HG02759 (cell line): ENCODE data around the gene C14orf180.

Source experiments
- ATAC-seq: cut with Tn5 transposase; IDR thresholded peaks from one replicate; pipeline ENCODE4 v1.9.1; 2021; ENCODE audit warnings: mild to moderate bottlenecking, moderate library complexity; ENCODE audit not compliant: unreplicated experiment

Gene C14orf180

DNA sequence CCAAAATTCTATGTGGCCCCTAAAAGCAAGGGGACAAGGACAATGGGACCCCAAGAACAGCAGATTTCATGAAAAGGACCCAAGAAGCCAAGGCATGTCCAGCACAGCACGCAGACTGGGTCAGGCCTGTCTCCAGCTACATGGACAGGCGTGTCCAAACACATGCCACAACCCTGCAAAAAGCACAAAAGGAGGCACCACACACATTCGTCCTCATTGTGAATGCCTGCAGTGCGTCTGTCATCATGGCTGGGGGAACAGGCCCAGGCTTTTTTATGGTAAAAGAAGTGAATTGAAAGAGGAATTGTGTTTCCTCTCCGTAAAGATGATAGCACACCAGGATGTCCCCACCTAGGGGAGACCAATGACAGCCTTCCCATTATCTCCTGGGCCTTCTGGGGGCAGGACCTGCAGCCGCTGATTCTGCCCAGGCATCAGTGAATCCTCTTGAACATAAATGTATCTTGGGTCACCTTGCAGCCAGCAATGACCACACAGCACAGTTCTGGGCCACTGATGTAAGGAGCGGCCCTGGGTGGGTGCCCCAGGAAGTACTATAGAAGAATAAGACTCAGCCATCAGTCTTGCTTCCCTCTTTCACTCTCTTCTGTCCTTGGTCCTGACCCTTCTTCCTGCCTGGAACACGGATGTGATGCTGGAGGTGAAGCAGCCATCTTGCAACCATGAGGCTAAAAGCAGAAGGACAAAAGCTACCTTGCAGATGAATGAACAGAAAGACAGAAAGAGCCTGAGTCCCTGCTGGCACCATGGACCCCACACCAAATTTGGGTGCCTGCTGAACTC, 29.8 kb upstream of the C14orf180 start:
- ATAC-seq: no peak

DNA sequence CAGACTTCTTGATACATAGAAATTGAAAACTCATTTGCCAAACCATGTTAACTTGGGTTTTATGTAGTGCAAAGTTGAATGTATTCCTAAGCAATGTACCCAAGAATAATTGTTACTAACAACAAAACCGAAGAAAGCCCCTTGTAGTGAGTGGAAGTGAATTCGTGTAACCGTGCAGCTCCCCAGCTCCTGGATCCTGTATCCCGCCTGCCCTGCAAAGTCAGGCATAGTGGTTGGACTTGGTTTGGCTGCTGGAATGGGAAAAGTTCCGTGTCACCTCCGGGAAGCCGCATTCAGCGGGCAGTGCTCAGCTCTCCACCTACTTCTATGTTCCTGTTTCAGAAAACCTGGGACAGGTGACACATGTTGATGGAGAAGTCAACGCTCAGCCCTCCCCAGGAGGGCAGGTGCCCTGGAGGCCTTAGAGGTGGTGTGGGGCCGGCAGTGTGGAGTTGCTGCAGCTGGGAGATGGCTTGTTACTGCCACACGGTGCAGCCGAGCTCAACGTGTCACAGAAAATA, 29.2 kb upstream of the C14orf180 start:
- no peak for ATAC-seq

DNA sequence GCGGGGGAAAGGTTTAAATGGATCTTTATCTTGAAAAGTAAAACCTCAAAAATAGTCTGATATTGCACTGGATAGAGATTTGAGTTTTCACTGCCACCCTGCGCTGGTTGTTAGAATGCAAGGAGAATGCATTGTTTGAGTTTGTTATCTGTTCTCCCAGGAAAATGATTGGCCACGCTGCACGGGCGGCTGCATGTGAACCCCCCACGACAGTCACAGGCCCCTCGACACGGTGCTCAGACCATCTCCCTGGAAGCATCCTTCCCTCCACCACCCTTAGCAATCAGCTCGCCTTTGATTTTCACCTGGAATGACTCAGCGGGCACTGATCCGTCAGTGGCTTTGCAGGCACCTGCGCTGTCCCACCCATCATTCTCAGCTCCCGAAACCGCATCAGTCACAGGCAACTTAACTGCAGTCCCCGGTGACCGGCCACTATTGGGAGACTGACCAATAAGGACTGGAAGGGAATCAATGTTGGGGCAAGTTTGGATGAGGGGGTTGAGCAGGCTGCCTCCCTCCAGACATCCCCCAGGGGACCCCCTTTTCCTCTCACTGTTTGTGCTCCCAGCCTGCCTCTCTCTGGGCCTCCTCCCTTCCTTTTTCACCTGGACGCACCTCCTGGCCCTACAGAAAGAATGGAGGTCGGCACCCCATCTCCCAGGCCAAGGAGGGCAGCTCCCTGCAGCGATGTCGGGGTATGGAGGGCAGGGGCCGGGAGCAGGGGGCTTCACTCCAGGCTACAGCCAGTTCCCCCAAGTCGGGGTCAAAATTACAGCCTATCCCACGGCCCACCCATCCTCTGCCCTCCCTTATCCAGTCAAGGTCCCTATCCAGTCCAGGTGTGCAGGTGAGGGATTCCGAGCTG, 28.5 kb upstream of the C14orf180 start:
- no peak for ATAC-seq

- ATAC-seq: no peak
Observed at GRCh38 chr14:104551851-104552737, 27.5 kb upstream of the C14orf180 start.

DNA sequence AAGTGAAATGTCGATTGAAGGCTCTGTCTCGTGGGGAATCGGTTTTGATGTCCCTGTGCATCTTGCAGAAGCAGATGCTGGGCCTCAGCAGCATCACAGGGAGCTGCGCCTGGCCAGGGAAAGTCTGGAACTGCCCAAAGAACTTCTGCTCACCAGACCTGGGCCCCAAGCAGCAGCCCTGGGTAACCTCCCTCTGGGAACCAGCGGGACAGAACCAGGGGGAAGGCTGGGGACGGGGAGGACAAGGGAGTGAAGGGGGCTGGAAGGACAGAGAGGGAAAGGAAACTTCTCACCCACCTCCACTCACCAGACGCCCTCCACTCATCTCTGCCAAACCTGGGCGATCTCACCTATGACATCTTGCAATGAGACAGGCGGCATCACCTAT, 26.8 kb upstream of the C14orf180 start:
- ATAC-seq: no peak

DNA sequence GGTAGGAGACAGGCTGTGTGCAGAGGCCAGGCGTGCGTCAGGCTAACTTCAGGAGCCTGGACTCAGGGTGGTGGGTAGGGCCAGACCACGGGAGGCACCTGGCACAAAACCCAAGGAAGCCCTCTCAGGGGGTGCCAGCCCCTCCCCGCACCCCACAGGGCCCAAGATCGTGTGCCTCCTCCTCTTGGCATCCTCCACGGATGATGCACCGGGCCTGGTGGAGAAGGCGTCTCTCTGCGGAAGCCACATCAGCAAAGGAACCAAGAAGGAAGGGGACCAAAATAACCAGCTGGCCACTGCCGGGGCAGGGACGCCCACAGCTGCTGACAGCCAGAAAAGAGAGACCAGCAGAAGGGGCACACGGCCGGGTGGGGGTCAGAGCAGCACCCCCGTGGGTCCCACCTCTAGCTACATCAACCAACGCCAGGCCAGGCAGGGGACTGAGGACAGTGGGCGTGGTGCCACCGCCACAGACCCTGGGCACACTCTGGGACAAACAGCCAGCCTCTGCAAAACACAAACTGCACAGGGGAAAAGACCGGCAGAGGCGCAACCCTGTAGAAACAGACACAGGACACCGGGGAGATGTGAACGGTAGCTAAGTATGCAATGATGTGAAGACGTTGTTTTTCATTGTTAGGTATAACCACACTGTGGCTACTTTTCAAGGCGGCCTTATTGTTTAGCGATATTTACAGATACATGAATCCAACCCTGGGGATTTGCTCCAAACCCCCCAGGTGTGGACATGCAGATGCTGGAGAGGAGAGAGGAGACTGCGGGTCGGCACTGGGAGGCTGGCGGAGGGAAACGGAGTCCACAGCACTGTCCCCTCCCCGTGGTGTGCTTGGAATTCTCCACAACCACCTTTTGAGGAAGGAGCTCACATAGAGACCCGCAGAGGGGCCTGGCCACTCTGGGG, 26.1 kb upstream of the C14orf180 start:
- no peak for ATAC-seq

DNA sequence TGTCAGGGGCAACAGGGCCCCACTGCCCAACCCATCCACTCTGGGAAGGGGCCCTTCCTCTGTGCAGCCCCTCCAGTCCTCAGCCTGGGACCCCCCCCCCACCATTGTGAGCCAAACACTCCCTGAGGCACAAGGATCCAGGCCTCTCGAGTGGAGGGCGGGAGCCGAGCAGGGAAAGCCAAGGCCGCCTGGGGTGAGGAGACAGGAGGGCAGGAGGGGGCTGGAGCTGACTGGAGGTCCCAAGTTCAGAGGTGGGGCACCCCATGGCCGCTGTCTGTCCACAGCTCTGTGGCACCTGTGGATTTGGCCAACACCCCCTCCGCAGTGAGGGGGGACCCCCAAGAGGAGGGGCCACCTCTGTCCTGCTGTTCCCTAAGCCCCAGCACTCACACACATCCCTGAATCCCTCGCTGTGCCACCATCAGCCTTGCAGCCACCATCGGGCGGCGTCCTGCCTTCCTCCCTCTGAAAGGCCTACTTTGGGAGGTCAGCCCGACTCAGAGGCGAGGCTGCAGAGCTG, 25.4 kb upstream of the C14orf180 start:
- no peak for ATAC-seq

DNA sequence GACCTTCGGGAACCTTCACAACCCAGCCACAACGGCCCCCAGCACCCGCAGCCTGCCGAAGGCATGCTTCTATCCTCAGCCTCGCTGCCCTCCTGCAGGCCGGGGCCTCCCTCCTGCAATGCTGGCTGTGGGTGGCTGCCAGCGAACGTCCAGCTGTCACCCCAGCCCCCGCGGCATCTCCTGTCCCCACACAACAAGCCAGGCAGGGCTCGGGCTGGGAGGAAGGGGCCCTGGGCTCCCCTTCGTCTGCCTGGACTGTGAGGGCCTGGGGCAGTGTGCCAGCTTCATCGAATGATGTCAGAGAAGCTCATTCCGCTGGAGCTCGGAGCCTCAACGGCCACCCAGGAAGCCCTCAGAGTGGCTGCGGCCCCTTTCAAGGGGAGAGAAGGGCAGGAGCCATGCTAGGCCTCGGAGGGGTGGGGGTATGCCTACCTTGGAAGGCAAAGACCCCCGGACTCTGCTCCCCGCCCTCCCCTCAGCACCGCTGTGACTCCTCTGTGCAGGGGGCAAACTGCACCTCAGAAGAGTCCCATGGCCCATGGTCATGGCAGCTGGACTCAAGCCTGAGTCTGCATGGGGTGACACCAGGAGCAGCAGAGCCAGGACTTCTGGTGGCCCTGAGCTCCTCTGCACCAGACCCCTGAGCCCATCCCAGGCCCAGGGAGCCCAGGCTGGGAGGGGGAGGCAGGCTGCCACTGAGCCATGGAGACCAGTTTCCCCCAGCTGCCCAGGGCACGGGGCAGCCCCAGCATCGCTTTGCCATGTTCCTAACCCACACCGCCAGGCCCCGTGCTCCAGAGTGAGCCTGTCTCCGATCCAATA, 24.7 kb upstream of the C14orf180 start:
- ATAC-seq: no peak

GRCh38 chr14:104555430-104556255, 23.9 kb upstream of the C14orf180 start:
- ATAC-seq: no peak

DNA sequence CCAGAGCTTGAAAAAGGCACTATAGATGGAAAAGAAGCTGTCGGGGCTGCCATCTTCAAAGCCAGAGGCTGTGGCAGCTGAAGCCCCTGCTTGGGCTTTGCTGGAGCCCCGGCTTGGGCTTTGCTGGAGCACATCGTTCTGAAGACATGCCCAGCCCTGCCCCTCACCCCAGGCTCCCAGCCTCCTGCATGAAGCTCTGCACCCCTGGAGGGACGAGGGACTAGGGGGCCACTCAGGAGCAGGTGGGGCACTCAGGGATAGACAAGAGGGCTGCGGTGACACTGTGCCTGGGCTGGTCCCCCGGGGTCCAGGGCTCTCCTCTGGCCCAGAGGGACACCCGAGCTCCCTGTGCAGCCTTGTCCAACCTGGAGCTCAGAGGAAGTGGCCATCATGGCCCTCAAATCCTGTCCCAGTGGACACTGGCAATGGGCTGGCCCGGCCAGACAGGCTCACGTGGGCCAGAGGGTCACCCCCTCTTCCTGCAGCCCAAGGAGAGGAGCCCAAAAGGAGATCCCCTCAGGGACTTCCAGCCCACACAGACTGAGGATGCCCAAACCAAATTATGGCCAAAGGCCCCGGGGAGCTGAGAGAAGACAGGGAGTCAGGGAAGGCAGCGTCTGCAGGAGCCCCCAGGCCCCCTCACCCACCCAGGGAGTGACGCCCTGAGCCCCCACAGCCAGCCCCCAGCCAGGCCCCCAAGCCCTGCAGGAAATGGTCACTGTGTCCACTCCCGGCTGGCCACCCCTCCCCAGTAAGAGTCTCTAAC, 23.1 kb upstream of the C14orf180 start:
- no peak for ATAC-seq

DNA sequence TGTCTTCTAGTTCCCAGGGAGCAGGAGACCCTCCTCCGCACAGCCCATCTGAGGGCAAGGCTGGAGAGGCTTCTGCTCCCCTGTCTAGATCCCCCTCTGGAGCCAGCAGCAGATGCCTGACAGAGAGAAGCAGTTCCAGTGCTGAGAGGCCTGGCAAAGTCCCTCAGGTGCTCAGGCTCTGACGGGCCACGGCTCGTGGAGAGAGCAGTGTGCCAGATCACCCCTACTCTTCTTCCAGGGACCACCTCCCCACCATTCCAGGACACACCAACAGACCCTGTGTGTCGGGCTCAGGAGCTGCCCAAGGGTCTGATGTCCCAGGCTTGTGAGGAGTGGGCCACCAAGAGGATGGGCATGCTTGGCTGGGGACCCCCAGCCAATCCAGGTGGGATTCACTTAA, 22.5 kb upstream of the C14orf180 start:
- ATAC-seq: no peak

- no peak for ATAC-seq
Observed at GRCh38 chr14:104557766-104558165, 21.8 kb upstream of the C14orf180 start.

GRCh38 chr14:104558231-104559027, 21.1 kb upstream of the C14orf180 start:
- ATAC-seq: no peak

- ATAC-seq: no peak
Observed at GRCh38 chr14:104559028-104559803, 20.3 kb upstream of the C14orf180 start.

- ATAC-seq: no peak
Observed at GRCh38 chr14:104559804-104560585, 19.6 kb upstream of the C14orf180 start.
